Muscle of back (tissue), 13 donors: Measurements from ENCODE around the gene RGN. TPM values are rescaled to one million over a fixed set of nuclear protein-coding genes. Genes with fewer than 3 reads are reported as not detected.
A peak's percentile ranks its signal among the peaks of the same experiment; 100 is the strongest.
"Not testable (repeated sequence)": the region's sequence is repeated elsewhere in the genome, so short reads cannot be mapped to it uniquely, and the experiment has no call there.

ENCODE experiments used
- DNase-seq, 3 donors: peaks; one replicate each; pipeline versions ENCODE4 v3.0.0 to v3.0.0-alpha.2; 2013
- long read RNA-seq, 9 donors: transcript quantifications; one replicate each; lab custom pipeline, GENCODE V29; 2026
- polyA plus RNA-seq, 10 donors: library from polyadenylated mRNA; unstranded; fragments of 120-200 nt; gene quantifications; one replicate each; pipeline ENCODE4 v1.2.1, GENCODE V29; 2013; ENCODE audit not compliant: insufficient read length in 10 of 10

Gene RGN
- polyA plus RNA-seq = 1 to 10 TPM; 1.3 to 3.0 (median 1.8) TPM
- long read RNA-seq, donor 1 = 0 reads
- long read RNA-seq, donor 2, partial matches to known transcripts = 0 of 1 reads
- long read RNA-seq, donor 2, other reads (novel, unspliced or antisense) = 0 of 1 reads
- long read RNA-seq, donor 3 = 0 reads
- long read RNA-seq, donor 4 = 0 reads
- long read RNA-seq, donor 5 = 0 reads
- long read RNA-seq, donor 6 = 0 reads
- long read RNA-seq, donor 7 = 0 reads
- long read RNA-seq, donor 8 = 0 reads
- long read RNA-seq, donor 9 = 0 reads

- peak in 1 of 3 donors; percentile 27 for DNase-seq
Observed at GRCh38 chrX:47078129-47079043, at the start of gene RGN. TSS of gene RGN (plus strand) at chrX:47078443. CDS start at chrX:47081145, 2,702 bp downstream.

DNA sequence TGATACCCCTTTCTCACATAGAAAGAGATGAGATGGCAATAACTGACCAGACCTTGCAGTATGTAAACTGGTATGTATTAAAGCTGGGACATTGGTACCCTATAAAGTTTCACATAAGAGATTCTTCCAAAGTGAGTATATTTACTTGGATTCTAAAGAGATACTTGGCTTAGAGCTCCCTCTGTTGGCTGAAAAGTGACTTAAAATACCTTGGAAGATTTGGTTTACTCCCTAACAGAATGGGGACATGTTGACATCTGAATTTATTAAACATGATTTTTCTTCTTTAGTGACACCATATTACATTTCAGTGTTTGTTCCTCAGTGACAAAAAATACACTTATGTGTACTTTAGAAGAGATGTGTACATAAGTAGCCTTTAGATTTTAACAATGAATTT, 47.9 kb upstream of the RGN start:
- DNase-seq = peak; percentile 50 to 68 (median 60)

- DNase-seq = no peak
Observed at GRCh38 chrX:47047989-47048388, 30.3 kb upstream of the RGN start.

DNA sequence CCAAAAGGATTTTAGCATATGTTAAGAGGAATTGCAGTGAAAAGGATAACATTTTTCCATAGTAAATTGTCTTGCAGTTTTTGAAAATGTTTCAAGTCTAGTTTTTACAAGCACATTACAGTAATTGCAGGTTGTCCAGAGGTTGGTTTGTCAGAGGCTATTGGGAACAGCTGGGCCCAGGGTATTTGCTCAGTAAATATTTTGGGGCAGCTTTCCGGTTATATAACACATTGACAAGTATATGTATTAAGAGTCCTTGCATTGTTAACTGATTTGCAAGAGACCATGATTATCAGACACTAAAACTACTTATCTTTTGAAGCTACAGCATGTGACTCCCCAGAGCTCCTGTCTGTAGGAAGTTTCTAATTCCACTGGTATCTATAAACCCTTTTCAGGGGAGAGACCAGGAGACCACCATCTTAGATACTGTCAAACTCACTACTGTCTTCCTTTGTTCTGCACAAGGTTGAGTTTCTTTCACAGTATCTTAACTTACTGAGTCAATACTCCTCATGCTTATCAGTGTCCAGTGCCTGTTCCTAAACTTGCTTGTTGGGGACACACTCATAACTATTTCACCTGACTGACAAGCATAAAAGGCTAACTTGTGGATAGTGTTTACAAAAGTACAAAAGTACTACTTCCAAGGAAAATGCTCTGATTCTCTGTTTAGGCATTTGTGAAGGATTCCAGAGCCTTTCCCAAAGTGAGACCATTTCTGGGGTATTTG, 18.9 kb upstream of the RGN start:
- no peak for DNase-seq

DNA sequence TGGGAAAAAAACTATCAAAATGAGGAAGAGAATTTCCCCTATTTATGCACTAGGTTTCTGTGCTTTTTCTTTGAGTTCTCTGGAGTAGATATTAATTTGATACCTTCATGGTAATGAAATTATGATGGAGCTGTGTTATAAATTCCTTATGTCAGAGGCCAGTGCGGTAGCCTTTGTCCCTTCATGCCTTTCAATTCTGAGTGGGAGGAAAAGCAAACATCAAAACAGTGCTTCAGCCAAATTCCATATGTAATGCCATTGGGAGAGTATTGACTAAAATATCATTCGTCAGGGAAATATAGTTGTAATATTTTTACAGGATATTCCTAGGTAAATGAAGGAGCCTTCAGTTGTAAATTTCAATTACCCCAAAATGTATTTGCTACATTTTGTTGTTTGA, 17.5 kb upstream of the RGN start:
- DNase-seq = no peak

GRCh38 chrX:47061238-47061919, 16.9 kb upstream of the RGN start:
- DNase-seq = no peak

DNA sequence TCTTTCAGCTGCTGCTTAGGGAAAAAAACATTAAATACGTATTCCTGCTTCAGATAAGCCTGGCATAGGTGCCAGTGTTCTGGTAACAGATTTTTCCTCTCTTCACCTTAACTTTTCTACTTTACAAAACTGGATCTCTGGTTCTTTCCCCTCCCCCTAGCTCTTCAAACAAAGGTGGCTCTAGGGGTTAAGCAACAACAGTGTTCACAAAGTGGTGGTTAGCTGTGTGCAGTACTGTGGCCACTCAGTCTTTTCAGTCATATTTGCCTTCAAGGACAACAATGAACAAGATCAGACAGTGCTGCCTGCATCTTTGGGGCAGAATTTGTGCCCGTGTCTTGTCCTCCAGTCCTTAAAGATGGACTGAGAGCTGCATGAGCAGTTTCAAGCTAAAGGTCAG, 15.1 kb upstream of the RGN start:
- DNase-seq = no peak

GRCh38 chrX:47068214-47068613, 10.0 kb upstream of the RGN start:
- no peak for DNase-seq

- no peak for DNase-seq
Observed at GRCh38 chrX:47068720-47069119, 9.5 kb upstream of the RGN start.

DNA sequence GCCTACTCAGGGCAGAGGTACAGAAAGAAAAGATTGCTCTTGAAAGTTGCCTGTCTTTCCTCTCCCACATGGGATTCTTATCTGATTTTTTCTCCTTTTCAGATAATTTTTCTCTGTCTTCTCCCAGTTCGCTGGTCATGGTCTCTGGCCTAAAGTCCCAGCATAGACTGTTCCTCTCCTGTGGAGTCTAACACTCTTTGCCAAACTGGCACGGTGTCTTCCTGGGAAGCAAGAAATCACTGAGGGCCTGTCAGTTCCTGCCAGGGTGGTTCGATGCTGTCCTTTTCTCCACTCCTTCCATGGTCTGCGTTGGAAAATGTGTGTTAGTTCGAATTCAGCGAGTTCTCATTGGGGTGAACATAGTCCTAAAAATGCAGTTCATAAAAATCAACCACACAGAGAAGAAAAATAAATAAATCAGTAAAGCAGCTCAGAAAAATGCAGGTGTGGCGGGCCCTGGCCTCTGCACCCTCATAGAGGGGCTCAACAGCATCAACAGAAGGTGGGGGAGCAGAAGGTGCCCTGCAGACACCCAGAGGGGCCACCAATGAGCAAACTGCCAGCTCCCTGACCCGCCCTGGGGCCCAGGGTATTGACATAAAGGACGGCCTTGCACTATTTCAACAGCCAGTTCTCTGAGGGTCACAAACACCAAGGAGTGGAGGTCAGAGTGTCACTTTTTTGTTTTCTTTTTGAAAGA, 2.1 kb downstream of the RGN start:
- no peak for DNase-seq

DNA sequence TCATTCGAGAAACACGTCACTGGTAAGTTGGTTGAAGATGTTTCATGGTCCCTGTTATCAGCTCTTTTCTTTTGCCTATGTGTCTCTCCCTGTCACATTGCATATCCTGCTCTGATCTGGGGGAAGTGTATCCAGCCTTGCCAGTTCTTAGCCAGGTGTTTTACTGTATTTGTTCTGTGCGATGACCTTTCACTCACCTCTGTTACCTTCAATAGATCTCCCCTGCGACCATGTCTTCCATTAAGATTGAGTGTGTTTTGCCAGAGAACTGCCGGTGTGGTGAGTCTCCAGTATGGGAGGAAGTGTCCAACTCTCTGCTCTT, 2.6 kb downstream of the RGN start:
- no peak for DNase-seq

DNA sequence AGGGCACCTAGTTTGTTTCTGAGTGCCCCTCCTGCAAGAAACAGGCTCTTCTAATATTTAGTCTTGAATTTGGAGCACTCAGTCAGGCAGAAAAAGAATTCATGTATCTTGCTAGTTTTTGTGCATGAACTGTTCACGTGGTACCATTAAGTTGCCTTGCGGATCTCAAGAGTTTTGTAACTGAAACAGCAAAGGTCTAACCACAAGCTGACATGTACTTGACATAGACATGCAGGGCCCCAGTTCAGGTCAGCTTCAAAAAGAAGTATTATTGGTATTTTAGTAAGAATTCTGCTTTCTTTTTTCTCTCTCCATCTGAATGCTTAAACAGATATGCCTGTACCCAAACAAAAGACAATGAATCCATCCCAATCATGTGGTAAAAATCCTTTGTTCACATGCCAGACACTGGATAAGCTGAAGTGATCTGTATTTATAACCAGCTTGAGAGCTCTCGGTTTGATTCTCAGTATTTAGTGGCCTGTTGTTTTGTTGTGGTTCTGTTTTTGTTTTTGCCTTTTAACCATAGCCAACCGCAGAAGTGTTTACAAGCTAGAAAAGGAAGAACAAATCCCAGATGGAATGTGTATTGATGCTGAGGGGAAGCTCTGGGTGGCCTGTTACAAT, 13.0 kb downstream of the RGN start:
- no peak for DNase-seq

DNA sequence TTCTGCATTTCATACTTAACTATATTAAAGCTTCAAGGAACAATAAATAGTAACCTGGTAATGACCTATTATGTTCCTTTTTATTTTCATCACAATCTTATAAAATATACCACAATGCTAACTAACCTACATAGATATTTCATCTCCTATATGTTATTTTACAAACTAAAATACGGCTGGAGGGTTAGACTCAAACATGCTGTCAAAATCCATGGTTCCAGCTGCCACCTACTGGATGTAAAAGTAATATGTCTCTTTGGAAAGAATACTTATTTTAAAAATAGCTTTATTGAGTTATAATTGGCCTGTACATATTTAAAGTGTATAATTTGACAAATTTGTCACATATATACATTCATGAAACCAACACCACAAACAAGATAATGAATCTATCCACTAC, 15.0 kb downstream of the RGN start:
- peak; percentile 5 to 28 (median 15) for DNase-seq

- no peak for DNase-seq
Observed at GRCh38 chrX:47093860-47094259, 15.6 kb downstream of the RGN start.

GRCh38 chrX:47097018-47097417, 18.8 kb downstream of the RGN start:
- DNase-seq = no peak

DNA sequence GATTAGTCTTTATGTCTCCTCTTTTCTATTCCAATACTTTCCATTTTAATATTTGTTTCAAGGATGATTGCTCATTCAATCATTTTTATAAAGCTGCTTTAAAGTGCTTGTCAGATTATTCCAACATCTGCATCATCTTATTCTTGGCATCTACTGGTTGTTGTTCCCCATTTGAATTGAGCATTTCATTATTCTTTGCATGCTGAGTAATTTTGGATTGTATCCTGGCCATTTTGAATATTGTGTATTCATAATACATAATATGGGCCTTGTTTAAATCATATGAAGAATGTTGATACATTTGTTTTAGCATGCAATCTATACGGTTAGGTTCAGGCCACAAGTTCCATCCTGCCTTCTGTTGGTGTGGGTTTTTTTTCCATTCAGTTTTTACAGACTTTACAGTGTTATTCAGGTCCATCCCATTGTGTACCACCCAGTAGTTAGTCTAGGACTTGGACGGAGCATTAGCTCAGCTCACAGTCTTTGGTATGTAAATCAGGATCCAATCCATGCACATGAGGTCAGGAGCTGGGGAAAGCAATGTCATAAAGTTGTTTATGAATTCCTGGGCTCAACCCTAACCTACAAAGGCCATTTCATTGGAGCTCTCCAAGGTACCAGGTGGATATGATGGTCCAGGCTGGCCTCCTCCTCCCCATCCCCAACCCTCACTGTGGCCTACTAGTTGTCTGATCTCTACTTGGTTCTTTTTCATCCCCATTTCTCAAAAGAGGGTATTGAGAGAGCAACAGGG, 20.3 kb downstream of the RGN start:
- DNase-seq = no peak

DNA sequence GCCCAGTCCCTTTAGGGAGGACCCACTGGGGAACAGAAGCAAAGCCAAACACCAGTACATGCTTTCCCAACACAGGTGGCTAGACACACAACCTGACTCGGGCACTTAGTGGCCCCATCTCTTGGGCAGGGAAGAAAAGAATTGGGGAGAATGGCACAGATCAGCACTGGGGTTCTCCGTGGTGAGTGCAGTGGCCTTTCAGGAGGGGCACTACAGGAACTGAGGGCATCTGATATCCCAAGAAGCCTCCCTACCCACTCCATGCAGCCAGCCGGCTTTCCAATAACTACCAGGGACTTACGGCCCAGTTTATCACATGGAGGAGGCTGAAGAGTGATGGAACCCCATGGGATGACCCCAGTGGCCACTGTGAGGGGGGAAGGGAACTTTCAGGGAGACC, 23.0 kb downstream of the RGN start:
- no peak for DNase-seq

DNA sequence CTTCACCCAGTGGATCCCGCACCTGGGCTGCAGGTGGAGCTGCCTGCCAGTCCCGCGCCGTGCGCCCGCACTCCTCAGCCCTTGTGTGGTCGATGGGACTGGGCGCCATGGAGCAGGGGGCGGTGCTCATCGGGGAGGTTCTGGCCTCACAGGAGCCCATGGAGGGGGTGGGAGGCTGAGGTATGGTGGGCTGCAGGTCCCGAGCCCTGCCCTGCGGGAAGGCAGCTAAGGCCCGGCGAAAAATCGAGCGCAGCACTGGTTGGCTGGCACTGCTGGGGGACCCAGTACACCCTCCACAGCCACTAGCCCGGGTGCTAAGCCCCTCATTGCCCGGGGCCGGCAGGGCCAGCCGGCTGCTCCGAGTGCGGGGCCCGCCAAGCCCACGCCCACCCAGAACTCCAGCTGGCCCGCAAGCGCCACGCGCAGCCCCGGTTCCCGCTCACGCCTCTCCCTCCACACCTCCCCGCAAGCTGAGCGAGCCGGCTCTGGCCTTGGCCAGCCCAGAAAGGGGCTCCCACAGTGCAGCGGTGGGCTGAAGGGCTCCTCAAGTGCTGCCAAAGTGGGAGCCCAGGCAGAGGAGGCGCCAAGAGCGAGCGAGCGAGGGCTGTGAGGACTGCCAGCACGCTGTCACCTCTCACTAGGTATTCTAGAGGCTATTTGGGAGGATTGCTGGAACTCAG, 32.8 kb downstream of the RGN start:
- not testable (repeated sequence) for DNase-seq

DNA sequence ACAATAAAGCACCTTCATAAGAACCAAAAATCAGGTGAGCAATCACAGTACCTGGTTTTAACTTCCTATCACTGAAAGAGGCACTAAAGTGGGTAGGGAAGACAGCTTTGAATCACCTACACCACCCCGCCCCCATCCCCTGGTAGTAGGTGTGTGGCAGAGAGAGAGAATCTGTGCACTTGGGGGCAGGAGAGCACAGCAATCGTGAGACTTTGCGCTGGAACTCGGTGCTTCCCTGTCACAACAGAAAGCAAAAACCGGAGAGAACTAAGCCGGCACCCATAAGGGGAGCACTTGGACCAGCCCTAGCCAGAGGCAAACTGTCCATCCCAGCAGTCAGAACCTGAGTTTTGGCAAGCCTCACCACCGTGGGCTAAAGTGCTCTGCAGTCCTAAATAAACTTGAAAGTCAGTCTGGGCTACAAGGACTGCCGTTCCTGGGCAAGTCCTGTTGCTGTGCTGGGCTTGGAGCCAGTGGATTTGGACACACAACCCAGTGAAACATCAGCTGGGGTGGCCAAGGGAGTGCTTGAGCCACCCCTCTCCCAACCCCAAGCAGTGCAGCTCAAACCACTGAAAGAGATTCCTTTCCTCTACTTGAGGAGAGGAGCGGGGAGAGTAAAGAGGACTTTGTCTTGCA, 34.2 kb downstream of the RGN start:
- DNase-seq = no peak
